ENCODE results near the gene SKIC3. TPM values are rescaled to one million over a fixed set of nuclear protein-coding genes. Genes with fewer than 3 reads are reported as not detected.

The SKIC3 gene
- polyA plus RNA-seq, 1 of the 3 experiments (the other 2 are of a cell fraction): 27.4 TPM

- TF ChIP-seq NRF1 (IDR thresholded peaks at IDR 0.05; ENCODE audit: low read depth, low read length): no peak
- TF ChIP-seq PBX3 (IDR thresholded peaks at IDR 0.05): no peak
- TF ChIP-seq YY1 (IDR thresholded peaks at IDR 0.05; ENCODE audit: low read depth): no peak
- no peak for TF ChIP-seq USF2 (IDR thresholded peaks at IDR 0.05; ENCODE audit: borderline replicate concordance, low read depth, low read length)
Observed at GRCh38 chr5:95537501-95537900, 17.3 kb downstream of the SKIC3 start (continued).

- H4K20me1 ChIP-seq (ENCODE audit: insufficient read depth): no peaks in the 10 kb centered on the region
- peaks cover 8% of the 10 kb centered on the region for H3F3A ChIP-seq (replicated peaks; ENCODE audit: insufficient read depth)
- H3K9me3 ChIP-seq: no peaks in the 10 kb centered on the region
- TF ChIP-seq RAD21 (IDR thresholded peaks at IDR 0.05; ENCODE audit: low read length) (no peak), POLR2AphosphoS5 (IDR thresholded peaks at IDR 0.05; ENCODE audit: low read depth, low read length) (no peak), YY1 (IDR thresholded peaks at IDR 0.05; ENCODE audit: low read depth) (no peak), SIN3A (IDR thresholded peaks at IDR 0.05; ENCODE audit: borderline replicate concordance, low read depth, low read length) (no peak), TCF12 (IDR thresholded peaks at IDR 0.05) (no peak), MEF2A (IDR thresholded peaks at IDR 0.05; ENCODE audit: borderline replicate concordance, low read depth) (no peak), PBX3 (IDR thresholded peaks at IDR 0.05) (no peak), NFIC (IDR thresholded peaks at IDR 0.05; ENCODE audit: borderline replicate concordance) (no peak), RFX5 (IDR thresholded peaks at IDR 0.05; ENCODE audit: low read length) (no peak), FOXJ3 (CRISPR knock-in tag; IDR thresholded peaks at IDR 0.05) (no peak), FOSL2 (IDR thresholded peaks at IDR 0.05; ENCODE audit: borderline replicate concordance, low read depth) (no peak), MXI1 (IDR thresholded peaks at IDR 0.05; ENCODE audit: low read depth, low read length) (no peak), EP300 (IDR thresholded peaks at IDR 0.05; ENCODE audit: borderline replicate concordance in 1 of 2, low read depth in 1 of 2, low read length in 1 of 2) (no peak), CHD2 (IDR thresholded peaks at IDR 0.05; ENCODE audit: low read length, partially characterized antibody) (no peak), REST (IDR thresholded peaks at IDR 0.05; ENCODE audit: low read depth, low read length) (no peak), GATA2 (CRISPR knock-in tag; IDR thresholded peaks at IDR 0.05) (no peak), SMC3 (IDR thresholded peaks at IDR 0.05; ENCODE audit: low read depth, low read length) (no peak), TAF1 (IDR thresholded peaks at IDR 0.05; ENCODE audit: borderline replicate concordance, low read depth, low read length) (no peak), NRF1 (IDR thresholded peaks at IDR 0.05; ENCODE audit: low read depth, low read length) (no peak), ELF1 (IDR thresholded peaks at IDR 0.05) (no peak)
- H3K9ac ChIP-seq: no peak overlapping the region
- H3K4me2 ChIP-seq: no peak overlapping the region
- ChIA-PET CTCF (no interaction called here), POLR2A (no interaction called here)
- peaks cover 44 to 84% of the 10 kb centered on the region in 2 experiments for H3K36me3 ChIP-seq (replicated peaks in 1 of 2; ENCODE audit: control insufficient read depth in 1 of 2, insufficient read depth in 2 of 2, low read length in 1 of 2)
- no peak overlapping the region for H3K27ac ChIP-seq (ENCODE audit: low read depth in 2 of 2, low read length in 1 of 2)
- H3K4me3 ChIP-seq (ENCODE audit: low read depth in 2 of 2, low read length in 1 of 2): no peak overlapping the region
- no peak for DNase-seq
- H3K79me2 ChIP-seq (ENCODE audit: insufficient read depth): peaks cover 11% of the 10 kb centered on the region; the same call in 1 of the 2 replicates
- peaks cover 0 to 8% of the 10 kb centered on the region in 2 experiments; a peak in 2 of 4 replicates for H3K4me1 ChIP-seq (ENCODE audit: control insufficient read depth in 1 of 2, insufficient read depth in 2 of 2, low read depth in 1 of 2, low read length in 1 of 2)
- H2AFZ ChIP-seq (ENCODE audit: low read depth): no peak overlapping the region
- H3K27me3 ChIP-seq (ENCODE audit: insufficient read depth): no peaks in the 10 kb centered on the region
- no peaks in the 10 kb centered on the region for H3K9me2 ChIP-seq
Observed at GRCh38 chr5:95533761-95534160, 21.0 kb downstream of the SKIC3 start.
